T-helper 2 cell treated with Interferon-gamma antibody and Interleukin-4, amounts not matched to agents 100 ng/mL and 5 ng/mL, for 36 hours (primary cell): ENCODE data around the gene TTN. TPM values are rescaled to one million over a fixed set of nuclear protein-coding genes. Genes with fewer than 3 reads are reported as not detected.

Experiments used
- total RNA-seq: library from RNA; stranded (reverse); gene quantifications from 2 replicates; pipeline ENCODE4 v1.2.3, GENCODE V29; 2022

Gene TTN
- total RNA-seq, 1 donor from 2014 or later = 12.4 TPM

Other genes starting within 250 kb of the TTN start
- gene CCDC141, start 242.7 kb upstream of the TTN start, total RNA-seq = 12.7 and 14.5 TPM in 2 replicates